Breast epithelium (tissue), 3 donors: ENCODE results near the gene SACM1L.

Experiments used
- POLR2A ChIP-seq: fragments of 450-650 bp; IDR thresholded peaks from one replicate; pipeline ENCODE4 v1.6.1; 2016; ENCODE audit warnings: antibody characterized with exemption, mild to moderate bottlenecking, moderate library complexity
- TF ChIP-seq, protein P1 (sequence below), 3 donors: fragments of 450-650 bp; IDR thresholded peaks; one replicate each; pipeline ENCODE4 v1.5.1; 2016 to 2017; ENCODE audit warnings: antibody characterized with exemption in 3 of 3, mild to moderate bottlenecking in 3 of 3, moderate library complexity in 3 of 3

DNA sequence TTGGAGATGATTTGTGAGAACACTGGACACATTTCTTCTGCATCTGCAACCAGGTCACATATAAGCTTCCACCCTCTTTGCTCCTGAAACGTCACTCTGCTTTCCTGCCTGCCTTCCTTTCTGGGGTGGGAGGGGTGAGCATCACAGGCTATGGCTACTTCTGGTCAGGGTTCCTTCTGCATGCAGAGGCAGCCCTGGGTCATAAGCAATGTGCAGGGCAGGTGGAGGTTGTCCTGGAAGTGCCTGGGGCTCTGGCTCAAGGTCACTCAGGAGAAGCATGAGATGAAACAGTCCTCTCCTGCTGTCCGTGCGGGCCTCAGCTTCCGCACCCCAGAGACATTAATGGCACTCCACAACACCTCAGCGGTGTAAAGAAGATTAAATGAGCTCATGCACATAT, 92.1 kb downstream of the SACM1L start:
- no peak for TF ChIP-seq POLR2A
- TF ChIP-seq, protein P1, sequence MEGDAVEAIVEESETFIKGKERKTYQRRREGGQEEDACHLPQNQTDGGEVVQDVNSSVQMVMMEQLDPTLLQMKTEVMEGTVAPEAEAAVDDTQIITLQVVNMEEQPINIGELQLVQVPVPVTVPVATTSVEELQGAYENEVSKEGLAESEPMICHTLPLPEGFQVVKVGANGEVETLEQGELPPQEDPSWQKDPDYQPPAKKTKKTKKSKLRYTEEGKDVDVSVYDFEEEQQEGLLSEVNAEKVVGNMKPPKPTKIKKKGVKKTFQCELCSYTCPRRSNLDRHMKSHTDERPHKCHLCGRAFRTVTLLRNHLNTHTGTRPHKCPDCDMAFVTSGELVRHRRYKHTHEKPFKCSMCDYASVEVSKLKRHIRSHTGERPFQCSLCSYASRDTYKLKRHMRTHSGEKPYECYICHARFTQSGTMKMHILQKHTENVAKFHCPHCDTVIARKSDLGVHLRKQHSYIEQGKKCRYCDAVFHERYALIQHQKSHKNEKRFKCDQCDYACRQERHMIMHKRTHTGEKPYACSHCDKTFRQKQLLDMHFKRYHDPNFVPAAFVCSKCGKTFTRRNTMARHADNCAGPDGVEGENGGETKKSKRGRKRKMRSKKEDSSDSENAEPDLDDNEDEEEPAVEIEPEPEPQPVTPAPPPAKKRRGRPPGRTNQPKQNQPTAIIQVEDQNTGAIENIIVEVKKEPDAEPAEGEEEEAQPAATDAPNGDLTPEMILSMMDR (IDR thresholded peaks at IDR 0.05): no peak
